Left ventricle myocardium superior (tissue), 1 donor: ENCODE results near the gene CAMKMT. TPM values are rescaled to one million over a fixed set of nuclear protein-coding genes. Genes with fewer than 3 reads are reported as not detected.

Experiments
- ATAC-seq: fragments of 200-7000 bp; cut with Tn5 transposase; one replicate; pipeline ENCODE4 v1.9.1; 2020; ENCODE audit warnings: mild to moderate bottlenecking, moderate library complexity
- DNase-seq: peaks from one replicate; pipeline ENCODE4 v3.0.0-alpha.2; 2020
- intact Hi-C: fragments of 100-400 bp; cut with micrococcal nuclease; formaldehyde crosslinking; loops from one replicate; pipeline ENCODE4 v1.11.0; 2022
- total RNA-seq: library from RNA; stranded (reverse); fragmentation: NEBNext Ultra II Directional; extraction: Animal tissue kit (Norgen Biotek cat#: 25700); gene quantifications from one replicate; pipeline ENCODE4 v1.2.1, GENCODE V29; 2021
- donor health status: DM: no; HTN: yes; CAD: no; lungs with severe emphysema.

Gene CAMKMT
- total RNA-seq, 1 donor from 2014 or later, result 3.3 TPM

GRCh38 chr2:44663471-44664073 is 301.8 kb downstream of the CAMKMT start:
- intact Hi-C loops, result no loop called here
- DNase-seq (no peak), ATAC-seq (no peak)

- ATAC-seq (no peak), DNase-seq (no peak)
- intact Hi-C loops, result no loop called here
These were observed 306.6 kb downstream of the CAMKMT start for GRCh38 chr2:44668336-44668735.

GRCh38 chr2:44671276-44671675 is 309.5 kb downstream of the CAMKMT start:
- ATAC-seq, result no peak
- intact Hi-C loops, result no loop called here

GRCh38 chr2:44671916-44672315 is 310.2 kb downstream of the CAMKMT start:
- intact Hi-C loops, result no loop called here
- DNase-seq, result no peak
- ATAC-seq, result no peak

More at GRCh38 chr2:44671276-44671675, 309.5 kb downstream of the CAMKMT start:
- DNase-seq, result no peak

- DNase-seq (no peak), ATAC-seq (no peak)
- intact Hi-C loops, result no loop called here
These were observed 310.7 kb downstream of the CAMKMT start for GRCh38 chr2:44672431-44672830.

- intact Hi-C loops, result no loop called here
- ATAC-seq, result no peak
- DNase-seq, result no peak
These were observed 312.9 kb downstream of the CAMKMT start for GRCh38 chr2:44674473-44675284.

- no peak for DNase-seq
- intact Hi-C loops, result no loop called here
- ATAC-seq, result no peak
These were observed 314.6 kb downstream of the CAMKMT start for GRCh38 chr2:44676379-44676778.

- intact Hi-C loops, result no loop called here
- ATAC-seq, result peak; percentile 85
These were observed 317.8 kb downstream of the CAMKMT start for GRCh38 chr2:44679584-44679983.

GRCh38 chr2:44679990-44680389 is 318.2 kb downstream of the CAMKMT start:
- no peak for DNase-seq
- intact Hi-C loops, result no loop called here
- peak; percentile 41 for ATAC-seq

More at GRCh38 chr2:44679584-44679983, 317.8 kb downstream of the CAMKMT start:
- DNase-seq, result no peak

GRCh38 chr2:44680424-44680971 is 318.8 kb downstream of the CAMKMT start:
- intact Hi-C loops, result no loop called here
- ATAC-seq, result no peak
- DNase-seq, result no peak

- DNase-seq (no peak), ATAC-seq (no peak)
- intact Hi-C loops, result no loop called here
These were observed 319.3 kb downstream of the CAMKMT start for GRCh38 chr2:44680983-44681531.

- no peak for DNase-seq
- intact Hi-C loops, result no loop called here
- no peak for ATAC-seq
These were observed 320.7 kb downstream of the CAMKMT start for GRCh38 chr2:44682459-44682858.

GRCh38 chr2:44684559-44684958 is 322.8 kb downstream of the CAMKMT start:
- ATAC-seq, result no peak
- no peak for DNase-seq
- intact Hi-C loops, result no loop called here

- intact Hi-C loops, result no loop called here
- no peak for DNase-seq
- ATAC-seq, result no peak
These were observed 324.8 kb downstream of the CAMKMT start for GRCh38 chr2:44686561-44686960.

GRCh38 chr2:44687686-44688455 is 326.1 kb downstream of the CAMKMT start:
- intact Hi-C loops, result no loop called here
- ATAC-seq, result no peak
- DNase-seq, result no peak

- intact Hi-C loops, result no loop called here
- DNase-seq (no peak), ATAC-seq (no peak)
These were observed 326.8 kb downstream of the CAMKMT start for GRCh38 chr2:44688456-44689124.

GRCh38 chr2:44689516-44689915 is 327.8 kb downstream of the CAMKMT start:
- intact Hi-C loops, result no loop called here
- no peak for DNase-seq
- no peak for ATAC-seq

GRCh38 chr2:44691174-44691785 is 329.5 kb downstream of the CAMKMT start:
- no peak for ATAC-seq
- intact Hi-C loops, result no loop called here
- DNase-seq, result no peak

- intact Hi-C loops, result no loop called here
- ATAC-seq (no peak), DNase-seq (no peak)
These were observed 331.1 kb downstream of the CAMKMT start for GRCh38 chr2:44692821-44693220.
